AG10803 (cell line): ENCODE measurements around the gene ACAP3.
A peak's percentile ranks its signal among the peaks of the same experiment; 100 is the strongest.

Experiments
- DNase-seq: peaks from one replicate; pipeline ENCODE4 v3.0.0; 2010; ENCODE audit warnings: low read depth
- H3K4me3 ChIP-seq: 2 replicates; pipeline ENCODE4 v1.5.1; 2011; ENCODE audit warnings: mild to moderate bottlenecking, low read length, control low read depth
- TF ChIP-seq, protein P1 (sequence below): conservative IDR thresholded peaks from 2 replicates; pipeline ENCODE4 v1.5.1; 2011; ENCODE audit warnings: mild to moderate bottlenecking, low read length, control low read depth, inconsistent platforms

Gene ACAP3

DNA sequence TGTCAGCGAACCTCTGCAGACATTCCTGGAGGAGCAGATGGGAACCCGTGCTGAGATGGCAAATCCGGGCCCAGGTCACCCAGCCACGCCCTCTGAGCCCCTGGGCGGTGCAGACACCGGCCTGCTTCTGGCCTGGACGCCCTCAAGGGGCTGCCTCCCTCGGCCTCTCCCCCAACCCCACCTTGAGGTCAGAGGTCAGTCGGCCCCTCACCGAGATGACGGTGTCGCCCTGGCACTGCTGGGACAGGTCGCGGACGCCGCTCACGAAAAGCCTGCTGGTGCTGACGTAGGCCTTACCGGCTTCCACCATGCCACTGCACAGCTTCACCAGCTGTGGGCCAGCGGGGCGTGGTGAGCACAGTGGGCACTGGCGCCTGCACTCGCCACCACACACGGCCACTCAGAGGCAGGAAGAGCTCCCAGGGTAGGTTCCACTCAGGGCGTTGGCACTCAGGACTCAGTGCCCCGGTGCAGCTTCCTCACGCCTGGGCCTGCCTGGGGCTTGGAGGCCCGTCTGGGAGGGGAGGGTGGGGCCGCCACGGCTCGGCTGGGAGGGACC is 4.7 kb downstream of the ACAP3 start:
- TF ChIP-seq, protein P1, sequence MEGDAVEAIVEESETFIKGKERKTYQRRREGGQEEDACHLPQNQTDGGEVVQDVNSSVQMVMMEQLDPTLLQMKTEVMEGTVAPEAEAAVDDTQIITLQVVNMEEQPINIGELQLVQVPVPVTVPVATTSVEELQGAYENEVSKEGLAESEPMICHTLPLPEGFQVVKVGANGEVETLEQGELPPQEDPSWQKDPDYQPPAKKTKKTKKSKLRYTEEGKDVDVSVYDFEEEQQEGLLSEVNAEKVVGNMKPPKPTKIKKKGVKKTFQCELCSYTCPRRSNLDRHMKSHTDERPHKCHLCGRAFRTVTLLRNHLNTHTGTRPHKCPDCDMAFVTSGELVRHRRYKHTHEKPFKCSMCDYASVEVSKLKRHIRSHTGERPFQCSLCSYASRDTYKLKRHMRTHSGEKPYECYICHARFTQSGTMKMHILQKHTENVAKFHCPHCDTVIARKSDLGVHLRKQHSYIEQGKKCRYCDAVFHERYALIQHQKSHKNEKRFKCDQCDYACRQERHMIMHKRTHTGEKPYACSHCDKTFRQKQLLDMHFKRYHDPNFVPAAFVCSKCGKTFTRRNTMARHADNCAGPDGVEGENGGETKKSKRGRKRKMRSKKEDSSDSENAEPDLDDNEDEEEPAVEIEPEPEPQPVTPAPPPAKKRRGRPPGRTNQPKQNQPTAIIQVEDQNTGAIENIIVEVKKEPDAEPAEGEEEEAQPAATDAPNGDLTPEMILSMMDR, result no peak
- no peak for DNase-seq
- H3K4me3 ChIP-seq, result no peak overlapping the region

- H3K4me3 ChIP-seq, result no peak overlapping the region
- TF ChIP-seq, protein P1, result peak; percentile 39
Observed at GRCh38 chr1:1302006-1302430, 5.7 kb downstream of the ACAP3 start.

GRCh38 chr1:1300352-1300739 is 7.4 kb downstream of the ACAP3 start:
- TF ChIP-seq, protein P1, result no peak
- no peak overlapping the region for H3K4me3 ChIP-seq
- DNase-seq, result no peak

More at GRCh38 chr1:1302006-1302430, 5.7 kb downstream of the ACAP3 start:
- no peak for DNase-seq

GRCh38 chr1:1299686-1300351 is 7.9 kb downstream of the ACAP3 start:
- TF ChIP-seq, protein P1, result peak; percentile 14; the same call in 1 of the 2 replicates
- no peak overlapping the region for H3K4me3 ChIP-seq
- DNase-seq, result no peak

GRCh38 chr1:1298861-1299685 is 8.7 kb downstream of the ACAP3 start:
- TF ChIP-seq, protein P1, result no peak
- H3K4me3 ChIP-seq, result no peak overlapping the region
- no peak for DNase-seq

GRCh38 chr1:1297802-1298424 is 9.8 kb downstream of the ACAP3 start:
- TF ChIP-seq, protein P1, result no peak
- DNase-seq, result no peak
- H3K4me3 ChIP-seq, result no peak overlapping the region
